Kidney glomerular epithelial cell (primary cell): Measurements from ENCODE around the gene FAM47C.
"Not testable (repeated sequence)": the region's sequence is repeated elsewhere in the genome, so short reads cannot be mapped to it uniquely, and the experiment has no call there.

Experiments used
- DNase-seq: peaks from one replicate; lab custom pipeline; 2025; lab: John Stamatoyannopoulos, UW

FAM47C gene

GRCh38 chrX:37008182-37008581 lies at the start of gene FAM47C:
Gene FAM47C, plus strand, starts transcription at chrX:37008366. Its CDS starts 45 bp downstream, at chrX:37008411.
- not testable (repeated sequence) for DNase-seq

GRCh38 chrX:36961590-36961989 lies 46.6 kb upstream of the FAM47C start:
- DNase-seq = no peak

- DNase-seq = no peak
These were observed 44.9 kb upstream of the FAM47C start for GRCh38 chrX:36963069-36963808.

GRCh38 chrX:36963852-36964251 lies 44.3 kb upstream of the FAM47C start:
- no peak for DNase-seq

GRCh38 chrX:36973575-36973974 lies 34.6 kb upstream of the FAM47C start:
- no peak for DNase-seq

- DNase-seq = peak; percentile 51
These were observed 33.3 kb upstream of the FAM47C start for GRCh38 chrX:36974911-36975310.

- peak; percentile 33 for DNase-seq
These were observed 29.3 kb upstream of the FAM47C start for GRCh38 chrX:36978886-36979285.

- no peak for DNase-seq
These were observed 24.3 kb upstream of the FAM47C start for GRCh38 chrX:36983831-36984230.

GRCh38 chrX:36985416-36986209 lies 22.6 kb upstream of the FAM47C start:
- DNase-seq = not testable (repeated sequence)

- DNase-seq = no peak
These were observed 21.9 kb upstream of the FAM47C start for GRCh38 chrX:36986231-36986630.

- not testable (repeated sequence) for DNase-seq
These were observed 21.0 kb upstream of the FAM47C start for GRCh38 chrX:36987212-36987611.

GRCh38 chrX:37000140-37000539 lies 8.0 kb upstream of the FAM47C start:
- DNase-seq = no peak

GRCh38 chrX:37010496-37010895 lies 2.3 kb downstream of the FAM47C start:
- DNase-seq = no peak

GRCh38 chrX:37034260-37034659 lies 26.1 kb downstream of the FAM47C start:
- DNase-seq = not testable (repeated sequence)

GRCh38 chrX:37036674-37037220 lies 28.6 kb downstream of the FAM47C start:
- not testable (repeated sequence) for DNase-seq

- not testable (repeated sequence) for DNase-seq
These were observed 30.6 kb downstream of the FAM47C start for GRCh38 chrX:37038814-37039213.

GRCh38 chrX:37042956-37043885 lies 35.1 kb downstream of the FAM47C start:
- DNase-seq = not testable (repeated sequence)

GRCh38 chrX:37047776-37048175 lies 39.6 kb downstream of the FAM47C start:
- DNase-seq = no peak

GRCh38 chrX:37057572-37057971 lies 49.4 kb downstream of the FAM47C start:
- not testable (repeated sequence) for DNase-seq

- DNase-seq = peak; percentile 38
These were observed 52.8 kb downstream of the FAM47C start for GRCh38 chrX:37060999-37061398.
